Amniotic epithelial cell (primary cell): ENCODE measurements around the gene MFAP2.
A peak's percentile ranks its signal among the peaks of the same experiment; 100 is the strongest.

ENCODE experiments used
- DNase-seq: peaks from one replicate; pipeline ENCODE4 v3.0.0-alpha.2; 2010; ENCODE audit warnings: low read depth

The MFAP2 gene

DNA sequence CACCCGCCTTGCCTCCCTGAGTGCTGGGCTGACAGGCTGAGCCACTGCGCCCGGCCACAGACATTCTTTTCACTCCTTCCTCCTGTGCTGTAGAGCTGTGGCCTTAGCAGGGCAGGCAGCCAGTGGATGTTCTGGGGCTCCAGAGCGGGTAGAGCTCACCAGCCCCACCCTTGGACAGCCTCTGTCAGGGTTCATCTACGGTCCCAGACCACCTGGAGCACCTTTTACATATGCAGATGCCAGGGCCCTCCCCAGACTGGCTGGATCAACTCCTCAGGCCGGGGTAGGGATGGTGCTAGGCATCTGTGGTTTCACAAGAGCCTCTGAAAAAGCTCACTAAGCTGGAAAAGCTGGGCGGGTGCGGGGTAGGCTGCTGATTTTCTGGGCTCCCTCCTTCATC is 26.7 kb upstream of the MFAP2 start:
- peak; percentile 8 for DNase-seq

DNA sequence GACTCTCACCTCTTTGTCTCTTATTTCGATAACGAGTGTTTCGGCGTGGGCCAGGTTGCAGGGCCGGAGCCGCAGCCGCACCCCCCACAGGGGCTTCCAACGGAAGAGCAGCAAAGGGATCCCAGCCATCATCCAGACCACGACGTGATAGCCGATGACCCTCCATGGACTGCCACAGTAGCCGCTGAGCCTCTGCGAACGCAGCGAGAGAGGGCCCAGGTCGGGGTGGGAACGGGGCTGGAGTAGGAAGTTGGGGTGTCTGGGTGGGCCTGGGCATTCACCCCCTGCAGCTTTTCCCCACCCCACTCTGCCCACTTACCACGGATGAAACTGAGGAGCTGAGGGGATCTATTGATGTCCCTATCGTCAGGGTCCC is 24.9 kb upstream of the MFAP2 start:
- no peak for DNase-seq

DNA sequence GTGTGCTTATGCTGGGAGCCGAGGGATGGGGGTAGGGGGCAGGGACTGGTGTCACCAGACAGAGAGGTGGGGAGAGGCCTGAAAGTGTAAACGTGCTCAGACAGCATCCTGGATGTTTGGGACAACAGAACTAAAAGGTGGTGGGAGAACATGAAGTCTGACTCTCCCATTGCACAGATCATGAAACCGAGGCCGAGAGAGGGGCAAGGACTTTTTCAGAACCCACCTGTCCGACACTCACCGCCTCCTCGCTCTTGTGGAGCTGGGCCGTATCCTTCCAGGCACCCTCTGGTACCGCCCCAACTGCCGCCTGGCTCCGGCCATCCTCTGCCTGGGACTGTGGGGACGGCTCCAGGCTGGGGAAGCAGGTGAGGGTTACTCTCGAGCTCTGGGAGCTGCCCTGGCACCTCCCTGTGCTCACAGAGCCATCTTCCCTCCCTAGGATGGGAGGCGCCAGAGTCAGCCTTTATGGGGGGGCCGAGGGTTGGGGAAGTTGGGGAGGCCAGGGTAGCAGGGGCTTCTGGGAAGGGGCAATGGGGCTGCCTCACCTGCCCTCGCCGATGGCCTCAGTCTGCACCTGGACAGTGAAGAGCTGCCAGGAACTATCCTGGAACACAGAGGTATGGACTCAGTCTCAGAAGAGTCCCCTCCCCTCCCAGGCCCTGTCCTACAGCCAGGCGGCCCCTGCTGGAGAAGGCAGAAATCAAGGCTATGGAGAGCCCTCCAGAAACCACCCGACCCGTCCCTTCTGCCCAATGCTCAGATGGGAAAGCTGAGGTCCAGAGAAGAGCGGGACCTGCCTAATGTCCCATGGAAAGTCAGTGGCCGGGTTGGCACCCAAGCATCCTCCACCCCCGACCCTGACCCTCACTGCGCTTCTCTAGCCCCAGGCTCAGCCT is 24.3 kb upstream of the MFAP2 start:
- no peak for DNase-seq

DNA sequence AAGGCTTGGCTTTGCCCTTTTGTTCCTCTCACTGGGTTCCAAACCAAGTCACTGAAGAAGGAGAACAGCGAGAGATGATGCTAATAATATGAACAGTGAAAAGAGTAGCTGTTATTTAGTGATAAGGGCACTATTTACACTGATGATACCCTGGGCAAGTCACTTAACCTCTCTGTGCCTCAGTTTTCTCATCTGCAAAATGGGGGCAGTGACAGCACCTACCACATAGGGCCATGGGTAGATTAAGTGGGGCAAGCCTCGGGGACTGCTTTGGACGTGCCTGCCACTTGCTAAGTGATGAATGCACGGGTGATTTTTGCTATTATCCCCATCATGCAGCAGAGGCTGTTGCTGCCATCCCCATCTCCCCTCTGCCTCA is 22.1 kb upstream of the MFAP2 start:
- no peak for DNase-seq

DNA sequence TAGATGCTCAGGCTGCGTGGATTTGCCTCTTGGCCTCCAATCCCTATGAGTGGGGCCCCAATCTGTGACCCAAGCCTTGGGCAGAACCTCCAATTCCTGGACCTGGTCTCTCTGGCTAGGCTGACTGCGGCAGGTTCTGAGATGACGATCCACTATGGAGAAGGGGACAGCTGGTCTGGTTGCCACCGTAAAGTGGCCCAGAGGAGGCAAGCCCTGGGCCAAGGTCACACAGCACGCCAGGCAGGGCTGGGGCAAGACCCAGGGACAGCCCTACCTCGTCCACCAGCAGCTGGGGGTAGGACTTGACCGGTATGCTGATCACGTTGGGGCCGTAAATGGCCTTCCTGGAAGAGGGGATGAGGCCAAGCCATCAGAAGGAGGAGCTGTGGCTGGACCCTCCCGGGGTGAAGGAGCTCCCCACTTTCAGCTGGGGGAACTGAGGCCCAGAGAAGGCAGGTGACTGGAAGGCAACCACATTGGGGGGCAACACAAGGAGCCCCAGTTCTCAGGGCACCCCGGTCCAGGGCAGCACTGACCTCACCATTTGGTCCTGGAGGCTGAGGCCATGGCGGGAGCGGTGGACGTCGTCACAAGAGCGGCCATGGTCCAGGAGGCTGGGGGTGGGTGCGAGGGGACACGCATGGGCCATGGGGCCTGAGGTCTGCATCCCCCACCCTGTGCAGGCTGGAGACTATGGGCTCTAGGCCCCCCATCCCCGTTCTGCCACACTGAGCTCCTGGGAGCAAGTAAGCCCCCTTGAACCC is 21.5 kb upstream of the MFAP2 start:
- DNase-seq: no peak

DNA sequence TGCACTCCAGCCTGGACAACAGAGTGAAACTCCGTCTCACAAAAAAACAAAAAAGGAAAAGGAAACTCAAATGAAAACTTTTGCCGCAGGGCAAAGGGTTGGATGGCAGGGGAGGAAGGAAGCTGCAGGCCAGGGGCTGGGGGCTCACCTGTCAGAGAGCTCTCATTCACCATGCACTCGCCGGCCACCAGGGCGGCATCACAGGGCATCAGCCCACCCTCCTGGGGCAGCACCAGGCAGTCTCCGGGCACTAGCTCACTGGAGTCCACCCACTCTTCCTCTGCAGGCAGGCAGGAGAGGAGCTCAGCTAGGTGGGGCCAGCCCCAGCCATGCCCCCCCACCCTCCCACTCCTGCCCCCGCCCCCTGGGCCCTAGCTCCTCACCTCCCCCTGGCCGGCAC is 19.4 kb upstream of the MFAP2 start:
- DNase-seq: no peak

DNA sequence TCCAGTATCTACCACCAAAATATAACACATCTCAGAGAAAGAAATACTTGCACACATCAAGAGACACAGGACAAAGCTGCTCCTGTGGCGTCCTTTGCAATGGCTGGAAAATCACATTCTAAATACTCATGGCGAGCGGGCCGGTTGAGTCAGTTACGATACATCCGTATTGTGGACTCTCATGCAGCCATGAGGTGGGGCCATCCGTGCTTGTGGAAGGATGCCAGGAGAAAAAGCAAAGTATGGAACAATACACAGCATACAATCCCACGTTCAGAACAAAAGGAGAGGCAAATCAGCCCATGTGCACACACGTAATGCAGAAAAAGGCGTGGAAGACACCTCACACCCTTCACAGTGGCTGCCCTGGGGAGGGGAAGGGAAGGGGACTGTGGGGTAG is 18.2 kb upstream of the MFAP2 start:
- DNase-seq: no peak

DNA sequence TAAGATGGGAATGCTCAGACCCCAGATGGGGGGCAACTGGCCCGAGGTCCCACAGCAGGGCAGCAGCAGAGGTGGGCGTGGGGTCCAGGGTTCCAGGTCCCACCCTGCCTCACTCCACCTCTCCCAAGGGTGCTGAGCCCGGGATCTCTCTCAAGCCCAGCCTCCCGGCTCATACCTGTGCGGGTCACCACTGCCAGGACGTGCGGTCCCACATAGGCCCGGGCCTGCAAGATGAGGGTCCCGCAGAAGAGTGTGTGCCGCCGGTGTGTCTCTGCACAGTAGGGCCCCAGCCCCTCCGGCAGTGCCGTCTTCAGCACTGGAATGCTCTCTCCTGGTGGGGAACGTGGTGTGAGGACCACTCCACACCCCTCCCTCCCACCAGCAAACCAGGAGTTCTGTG is 16.4 kb upstream of the MFAP2 start:
- DNase-seq: no peak

DNA sequence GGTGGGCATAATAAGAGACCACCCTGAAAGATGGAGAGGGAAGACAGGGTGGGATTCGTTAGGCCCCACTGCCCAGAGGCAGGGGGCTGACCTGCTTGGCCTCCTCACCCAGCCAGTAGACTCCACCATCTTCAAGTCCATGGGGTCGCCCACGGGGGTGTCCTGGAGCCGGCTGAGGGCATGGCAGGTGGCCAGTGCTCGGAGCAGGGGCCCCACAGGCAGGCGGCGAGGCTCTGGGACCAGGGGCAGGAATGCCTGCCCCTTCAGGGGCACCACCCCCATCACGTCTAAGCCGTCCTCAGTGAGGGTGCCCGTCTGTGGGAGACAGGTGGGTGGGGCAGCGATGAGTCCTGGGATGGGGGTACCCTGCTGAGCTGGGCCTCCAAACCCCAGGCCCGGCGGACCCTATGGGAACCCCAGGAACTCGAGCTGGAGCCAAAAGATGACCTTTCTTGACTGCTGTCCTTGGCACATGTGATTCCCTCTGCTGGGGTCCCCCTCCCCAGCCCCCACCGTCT is 13.2 kb upstream of the MFAP2 start:
- no peak for DNase-seq

DNA sequence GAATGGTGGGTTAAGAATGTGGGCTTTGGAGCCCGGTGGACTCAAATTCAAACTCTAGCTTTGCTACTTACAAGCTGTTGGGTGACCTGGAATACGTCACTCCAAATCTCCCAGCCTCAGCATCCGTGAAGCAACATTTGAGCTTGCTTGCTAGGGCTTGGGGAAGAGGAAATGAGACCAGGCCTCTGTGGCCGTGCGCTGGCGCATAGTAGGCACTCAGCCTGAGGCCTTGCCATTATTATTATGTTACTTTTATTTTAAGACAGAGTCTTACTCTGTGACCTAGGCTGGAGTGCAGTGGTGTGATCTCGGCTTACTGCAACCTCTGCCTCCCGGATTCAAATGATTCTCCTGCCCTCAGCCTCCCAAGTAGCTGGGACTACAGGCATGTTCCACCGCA is 12.3 kb upstream of the MFAP2 start:
- no peak for DNase-seq

DNA sequence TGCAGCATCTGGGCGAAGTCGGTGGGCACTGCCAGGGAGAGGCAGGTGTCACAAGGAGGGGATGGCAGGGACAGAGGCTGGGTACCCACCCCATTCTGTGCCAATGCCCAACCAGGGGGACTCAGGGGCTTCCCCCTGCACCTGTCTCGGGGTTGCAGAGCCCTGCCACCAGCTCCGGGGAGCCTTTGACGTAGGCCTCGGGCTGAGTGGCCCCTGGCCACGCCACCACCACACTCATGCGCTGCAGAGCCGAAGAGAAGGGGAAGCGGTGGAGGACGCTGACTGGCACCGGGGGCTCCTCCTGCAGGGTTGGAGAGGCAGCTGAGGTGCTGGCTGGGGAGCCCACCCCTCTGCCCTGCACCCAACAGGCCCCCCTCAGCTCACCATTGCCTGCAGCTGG is 11.7 kb upstream of the MFAP2 start:
- DNase-seq: no peak

DNA sequence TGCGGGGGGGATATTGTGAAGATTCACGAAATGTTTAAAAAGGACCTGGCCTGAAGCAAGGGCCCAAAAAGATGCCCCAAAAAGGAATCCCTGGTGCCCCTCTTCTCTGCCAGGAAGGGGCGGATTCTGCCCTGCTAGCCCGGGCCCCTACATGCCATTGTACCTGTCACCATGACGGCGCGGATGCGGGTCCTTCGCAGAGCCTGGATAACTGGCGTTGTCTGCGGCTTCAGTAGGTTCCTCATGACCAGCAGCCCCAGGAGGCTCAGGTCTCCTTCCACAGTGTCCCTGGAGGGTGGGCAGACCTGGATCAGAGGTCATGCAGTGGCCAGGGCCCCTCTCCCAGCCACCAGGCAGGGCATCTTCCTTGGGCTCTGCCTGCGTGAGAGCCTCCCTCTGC is 11.2 kb upstream of the MFAP2 start:
- no peak for DNase-seq

DNA sequence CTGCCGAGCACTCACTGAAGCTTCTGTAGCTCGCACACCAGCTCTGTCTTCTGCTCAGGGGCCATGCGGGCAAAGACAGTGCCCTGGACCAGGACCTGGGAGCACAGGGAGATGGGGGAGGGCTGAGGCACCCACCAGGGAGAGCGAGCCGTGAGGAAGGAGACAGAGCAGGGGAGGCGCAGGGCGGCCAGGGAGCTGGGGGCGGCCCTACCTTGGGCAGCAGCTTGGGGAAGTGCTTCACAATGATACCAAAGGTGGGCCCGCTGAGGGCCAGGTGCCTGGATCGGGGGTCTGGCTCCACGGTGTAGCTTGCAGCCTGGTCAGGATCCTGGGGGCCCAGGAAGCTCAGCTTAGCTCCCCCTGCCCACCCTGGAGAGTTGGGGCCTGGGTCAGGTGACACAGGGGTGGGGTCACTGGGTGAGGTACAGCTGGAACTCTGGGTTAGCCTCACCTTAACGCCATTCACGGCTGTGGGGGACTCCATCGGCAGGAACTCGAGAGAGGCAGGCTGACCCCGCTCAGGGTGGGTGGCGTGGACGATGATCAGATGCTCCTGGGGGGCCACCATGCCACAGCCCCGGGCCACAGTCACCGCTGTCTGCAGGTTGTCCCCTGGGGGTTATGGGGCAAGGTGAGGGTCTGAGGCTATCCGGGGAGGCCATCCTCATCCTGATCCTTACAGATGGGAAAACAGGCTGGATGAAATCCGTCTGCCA is 9.4 kb upstream of the MFAP2 start:
- no peak for DNase-seq

DNA sequence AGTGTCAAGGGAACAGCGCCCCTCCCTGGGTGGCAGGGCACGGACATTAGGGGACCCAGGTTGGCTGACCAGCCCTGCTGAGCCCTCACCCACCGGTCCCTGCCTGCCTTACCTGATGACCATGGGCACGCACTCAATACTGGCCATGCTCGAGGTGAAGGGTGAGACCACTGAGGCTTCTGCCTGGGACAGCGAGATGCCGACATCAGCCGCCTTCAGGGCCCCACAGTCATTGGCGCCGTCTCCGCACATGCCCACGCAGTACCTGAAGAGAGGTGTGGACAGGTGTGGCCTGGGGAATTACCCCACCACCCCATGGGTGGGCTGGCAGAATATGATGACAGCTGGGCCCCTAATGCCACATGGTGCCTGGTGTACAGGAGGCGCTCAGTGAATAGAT is 7.8 kb upstream of the MFAP2 start:
- DNase-seq: no peak

DNA sequence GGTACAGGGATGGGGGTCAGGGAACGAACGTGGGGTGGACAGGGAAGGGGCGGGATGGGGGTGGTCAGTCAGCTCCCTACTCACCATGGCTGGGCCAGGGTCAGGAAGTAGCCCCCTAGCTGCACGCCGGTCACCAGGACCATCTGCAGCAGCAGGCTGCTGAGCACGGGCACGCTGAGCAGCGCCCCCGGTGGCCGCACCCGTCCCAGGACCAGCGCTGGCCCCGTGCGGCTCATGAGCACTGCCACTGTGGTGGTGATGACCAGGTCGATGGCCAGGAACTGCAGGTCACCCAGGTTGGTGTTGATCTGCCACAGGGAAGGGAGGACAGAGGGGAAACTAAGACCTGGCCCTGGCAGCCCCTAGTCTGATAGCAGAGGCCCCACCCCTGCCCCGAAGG is 6.5 kb upstream of the MFAP2 start:
- no peak for DNase-seq

DNA sequence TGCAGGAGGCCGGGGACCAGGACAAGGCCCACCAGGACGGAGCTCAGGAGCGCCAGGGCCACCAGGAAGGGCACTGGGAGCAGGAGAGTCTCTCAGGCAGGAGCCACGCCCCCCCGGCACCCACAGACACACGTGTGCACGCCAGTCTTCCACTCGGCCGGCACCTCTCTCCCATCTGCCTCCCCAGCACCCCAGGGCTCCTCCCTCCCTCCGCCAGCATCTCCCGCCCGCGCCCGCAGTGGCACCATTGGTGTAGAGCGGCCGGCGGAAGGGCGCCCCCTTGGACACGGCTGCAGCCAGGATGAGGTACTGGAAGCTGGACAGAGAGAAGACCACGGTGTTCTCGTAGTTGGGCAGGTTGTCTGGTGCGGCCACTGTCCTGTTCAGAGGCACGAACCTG is 6.1 kb upstream of the MFAP2 start:
- DNase-seq: no peak

DNA sequence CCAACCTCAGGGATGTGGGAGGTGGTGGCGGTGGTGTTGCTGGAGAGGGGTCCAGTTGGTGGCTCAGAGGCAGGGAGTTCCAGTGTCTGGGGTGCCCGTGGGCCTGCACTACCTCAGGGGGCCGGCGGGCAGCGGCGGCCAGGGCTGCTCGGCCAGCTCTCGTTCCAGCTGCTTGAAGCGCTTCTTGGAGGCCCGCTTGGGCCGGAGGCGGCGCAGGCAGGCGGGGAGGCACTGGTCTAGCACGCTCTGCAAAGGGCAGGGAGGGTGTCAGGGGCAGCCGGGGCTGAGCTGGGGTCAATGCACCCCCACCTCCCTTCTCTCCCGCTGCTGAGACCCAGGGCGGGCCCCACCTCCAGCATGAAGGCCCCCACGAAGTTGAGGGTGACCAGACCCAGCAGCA is 5.7 kb upstream of the MFAP2 start:
- DNase-seq: no peak

DNA sequence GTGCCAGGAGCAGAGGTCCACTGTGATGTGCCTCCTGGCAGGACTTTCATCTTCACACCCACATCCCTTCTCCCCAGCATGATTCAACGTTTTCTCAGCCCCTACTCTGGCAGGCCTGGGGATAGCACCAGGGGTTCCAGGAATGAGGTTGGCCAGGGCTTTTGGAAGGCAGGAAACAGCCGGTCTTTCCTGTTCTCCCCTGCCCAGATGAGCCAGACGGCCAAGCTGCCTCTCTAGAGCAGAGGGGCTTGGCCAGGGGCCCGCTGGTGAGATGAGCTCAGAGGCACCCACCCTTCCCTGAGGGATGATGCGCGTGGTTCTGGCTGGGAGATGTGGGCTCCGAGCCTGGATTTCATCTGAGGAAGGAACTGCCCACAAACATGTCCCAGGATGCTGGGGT is 4.3 kb upstream of the MFAP2 start:
- DNase-seq: peak; percentile 91

DNA sequence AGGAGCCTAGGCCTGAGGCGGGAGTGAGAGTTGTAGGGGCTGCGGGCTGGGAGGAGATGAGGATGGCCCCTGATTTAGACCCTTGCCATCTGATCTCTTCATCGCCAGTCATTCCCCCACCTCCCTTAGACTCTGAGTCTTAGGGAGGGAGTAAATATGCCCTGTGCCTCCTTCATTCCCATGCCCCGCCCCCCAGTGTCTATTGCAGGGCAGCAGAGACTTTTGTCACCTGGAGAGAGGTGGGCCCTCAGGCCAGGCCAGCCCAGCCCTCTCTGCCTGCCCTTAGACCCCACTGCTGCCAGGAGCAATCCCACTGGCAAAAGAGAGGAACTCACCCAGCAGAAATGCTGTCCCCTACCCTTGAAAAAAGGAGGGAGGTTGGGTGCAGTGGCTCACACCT is 3.2 kb upstream of the MFAP2 start:
- DNase-seq: no peak

DNA sequence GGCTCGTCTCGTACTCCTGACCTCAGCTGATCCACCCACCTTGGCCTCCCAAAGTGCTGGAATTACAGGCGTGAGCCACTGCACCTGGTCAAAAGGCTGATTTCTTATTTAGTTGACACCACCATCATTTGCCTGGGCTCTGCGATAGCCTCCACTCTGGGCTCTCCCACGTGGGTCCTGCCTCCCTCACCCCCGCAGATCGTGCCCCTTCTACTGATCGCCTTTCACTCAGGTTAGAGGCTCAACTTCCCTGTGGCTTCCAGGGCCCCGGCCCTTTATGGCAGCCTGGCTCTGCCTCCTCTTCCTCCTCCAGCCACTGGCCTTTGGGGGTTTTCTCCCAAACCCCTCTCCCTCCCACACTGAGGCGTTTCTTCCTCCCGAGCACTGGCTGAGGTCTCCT is 2.5 kb upstream of the MFAP2 start:
- DNase-seq: no peak

DNA sequence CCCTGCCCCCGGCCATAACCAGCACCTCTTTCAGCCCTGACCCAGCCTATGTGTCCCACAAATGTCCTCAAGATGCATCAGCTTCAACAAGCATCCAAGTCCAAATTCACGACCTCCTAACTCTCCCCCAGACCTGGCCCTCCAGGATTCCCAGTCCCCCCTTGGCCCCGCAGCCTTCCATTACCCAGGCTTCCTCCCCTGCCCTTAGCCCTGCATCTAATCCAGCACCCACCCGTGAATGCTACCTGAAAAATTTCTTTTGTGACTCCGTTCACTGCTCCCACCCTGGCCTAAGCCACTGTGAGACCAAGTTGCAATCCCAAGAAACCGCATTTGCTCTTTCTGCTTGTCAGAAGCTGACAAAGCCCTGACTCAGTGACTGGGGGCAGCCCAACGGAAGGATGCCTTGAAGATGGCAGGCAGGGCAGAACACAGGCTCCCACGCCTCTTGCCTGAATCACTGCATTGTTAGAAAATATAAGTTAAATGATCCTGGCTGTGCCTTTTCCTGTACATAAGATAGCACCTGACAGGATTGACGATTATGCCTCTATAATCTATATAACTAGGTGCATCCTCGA is 939 bp upstream of the MFAP2 start:
- peak; percentile 93 for DNase-seq
